ENCODE results near the gene CHD2.

DNA sequence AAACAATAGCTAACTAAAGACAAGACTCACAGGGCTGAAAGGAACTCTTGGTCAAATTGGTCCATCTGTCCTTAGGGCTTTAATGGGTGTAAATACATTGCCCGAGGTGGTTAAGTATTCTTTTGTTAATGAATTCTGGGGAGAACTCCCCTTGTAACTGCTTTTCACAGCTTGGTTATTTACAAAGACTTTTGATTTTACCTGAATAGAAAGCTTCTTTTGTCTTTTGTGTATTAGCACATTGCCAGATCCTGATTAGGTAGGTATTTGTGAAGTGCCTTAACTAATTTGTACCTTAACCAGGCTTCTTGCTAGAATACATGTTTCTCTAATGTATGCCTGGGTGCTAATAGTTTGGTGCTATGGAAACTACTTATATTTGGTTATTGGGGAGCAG lies 14.0 kb downstream of the CHD2 start:
- no peak for TF ChIP-seq POLR2A (IDR thresholded peaks at IDR 0.05)
- TF ChIP-seq, protein P1, sequence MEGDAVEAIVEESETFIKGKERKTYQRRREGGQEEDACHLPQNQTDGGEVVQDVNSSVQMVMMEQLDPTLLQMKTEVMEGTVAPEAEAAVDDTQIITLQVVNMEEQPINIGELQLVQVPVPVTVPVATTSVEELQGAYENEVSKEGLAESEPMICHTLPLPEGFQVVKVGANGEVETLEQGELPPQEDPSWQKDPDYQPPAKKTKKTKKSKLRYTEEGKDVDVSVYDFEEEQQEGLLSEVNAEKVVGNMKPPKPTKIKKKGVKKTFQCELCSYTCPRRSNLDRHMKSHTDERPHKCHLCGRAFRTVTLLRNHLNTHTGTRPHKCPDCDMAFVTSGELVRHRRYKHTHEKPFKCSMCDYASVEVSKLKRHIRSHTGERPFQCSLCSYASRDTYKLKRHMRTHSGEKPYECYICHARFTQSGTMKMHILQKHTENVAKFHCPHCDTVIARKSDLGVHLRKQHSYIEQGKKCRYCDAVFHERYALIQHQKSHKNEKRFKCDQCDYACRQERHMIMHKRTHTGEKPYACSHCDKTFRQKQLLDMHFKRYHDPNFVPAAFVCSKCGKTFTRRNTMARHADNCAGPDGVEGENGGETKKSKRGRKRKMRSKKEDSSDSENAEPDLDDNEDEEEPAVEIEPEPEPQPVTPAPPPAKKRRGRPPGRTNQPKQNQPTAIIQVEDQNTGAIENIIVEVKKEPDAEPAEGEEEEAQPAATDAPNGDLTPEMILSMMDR (IDR thresholded peaks at IDR 0.05), result no peak
